Peyer's patch (tissue), 4 donors: ENCODE measurements around the gene NOS1. TPM values are rescaled to one million over a fixed set of nuclear protein-coding genes. Genes with fewer than 3 reads are reported as not detected.
A peak's percentile ranks its signal among the peaks of the same experiment; 100 is the strongest.
"Not testable (repeated sequence)": the region's sequence is repeated elsewhere in the genome, so short reads cannot be mapped to it uniquely, and the experiment has no call there.

Source experiments
- DNase-seq, 3 donors: peaks; one replicate each; pipeline ENCODE4 v3.0.0-alpha.2; 2017 to 2019
- H3K27ac ChIP-seq, 4 donors: fragments of 200-600 bp; sonication (generic); one replicate each; pipeline ENCODE4 v1.5.1; 2016 to 2019
- H3K27me3 ChIP-seq, 2 donors: fragments of 200-600 bp; sonication (generic); one replicate each; pipeline ENCODE4 v1.5.1; 2019
- H3K36me3 ChIP-seq, 3 donors: fragments of 200-600 bp; sonication (generic); one replicate each; pipeline ENCODE4 v1.5.1; 2016 to 2019
- H3K4me1 ChIP-seq, 4 donors: fragments of 200-600 bp; sonication (generic); one replicate each; pipeline ENCODE4 v1.5.1; 2016 to 2019
- H3K4me3 ChIP-seq, 4 donors: fragments of 200-600 bp; sonication (generic); 1 replicate in 3 of 4; 2 replicates in 1 of 4; pipeline ENCODE4 v1.5.1; 2016 to 2019; ENCODE audit warnings: mild to moderate bottlenecking in 1 of 4
- H3K9me3 ChIP-seq, 4 donors: fragments of 200-600 bp; sonication (generic); one replicate each; pipeline ENCODE4 v1.5.1; 2016 to 2019; ENCODE audit warnings: mild to moderate bottlenecking in 1 of 4
- POLR2A ChIP-seq, 2 donors: fragments of 450-650 bp; IDR thresholded peaks; one replicate each; pipeline ENCODE4 v1.5.1; 2017; ENCODE audit warnings: antibody characterized with exemption in 2 of 2, mild to moderate bottlenecking in 2 of 2, moderate library complexity in 2 of 2
- total RNA-seq, 4 donors: library from RNA; depleted of rRNA; stranded (reverse); fragments of >200 nt; gene quantifications; one replicate each; pipeline ENCODE4 v1.1.0, GENCODE V29; 2016
- TF ChIP-seq, protein P1 (sequence below), 6 experiments: fragments of 450-650 bp in 4 of 6; fragments of 200-600 bp in 2 of 6; sonication (generic) in 1 of 6; IDR thresholded peaks; one replicate each; pipeline ENCODE4 v1.5.1; 2017 to 2019; ENCODE audit warnings: antibody characterized with exemption in 6 of 6, mild to moderate bottlenecking in 3 of 6, moderate library complexity in 1 of 6

The NOS1 gene
- total RNA-seq, 4 donors from 2014 or later = 0.40 to 0.57 TPM; not detected in 2

DNA sequence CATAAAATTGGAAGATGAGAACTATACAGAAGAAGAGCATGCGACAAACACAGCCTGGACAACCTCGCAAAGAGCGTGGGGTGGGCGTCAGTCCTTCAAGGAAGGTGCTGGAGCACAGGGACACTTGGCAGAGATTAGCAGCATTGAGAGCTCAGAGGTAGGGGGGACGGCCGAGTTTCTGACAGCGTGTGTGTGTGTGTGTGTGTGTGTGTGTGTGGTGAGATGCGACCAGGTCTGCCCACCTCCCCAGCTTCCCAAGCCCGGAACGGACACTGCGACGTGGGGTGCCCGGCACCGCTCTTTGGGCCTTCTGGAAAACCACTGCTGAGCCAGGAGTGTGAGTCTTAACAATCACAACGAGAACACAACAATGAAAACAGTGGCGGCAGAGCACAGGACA lies 153.2 kb downstream of the NOS1 start:
- Histone ChIP-seq H3K27ac (no peak overlapping the region), H3K4me1 (no peaks in the 10 kb centered on the region), H3K4me3 (no peak overlapping the region), H3K36me3 (no peaks in the 10 kb centered on the region), H3K9me3 (no peaks in the 10 kb centered on the region), H3K27me3 (no peaks in the 10 kb centered on the region)
- no peak for DNase-seq
- TF ChIP-seq, protein P1, sequence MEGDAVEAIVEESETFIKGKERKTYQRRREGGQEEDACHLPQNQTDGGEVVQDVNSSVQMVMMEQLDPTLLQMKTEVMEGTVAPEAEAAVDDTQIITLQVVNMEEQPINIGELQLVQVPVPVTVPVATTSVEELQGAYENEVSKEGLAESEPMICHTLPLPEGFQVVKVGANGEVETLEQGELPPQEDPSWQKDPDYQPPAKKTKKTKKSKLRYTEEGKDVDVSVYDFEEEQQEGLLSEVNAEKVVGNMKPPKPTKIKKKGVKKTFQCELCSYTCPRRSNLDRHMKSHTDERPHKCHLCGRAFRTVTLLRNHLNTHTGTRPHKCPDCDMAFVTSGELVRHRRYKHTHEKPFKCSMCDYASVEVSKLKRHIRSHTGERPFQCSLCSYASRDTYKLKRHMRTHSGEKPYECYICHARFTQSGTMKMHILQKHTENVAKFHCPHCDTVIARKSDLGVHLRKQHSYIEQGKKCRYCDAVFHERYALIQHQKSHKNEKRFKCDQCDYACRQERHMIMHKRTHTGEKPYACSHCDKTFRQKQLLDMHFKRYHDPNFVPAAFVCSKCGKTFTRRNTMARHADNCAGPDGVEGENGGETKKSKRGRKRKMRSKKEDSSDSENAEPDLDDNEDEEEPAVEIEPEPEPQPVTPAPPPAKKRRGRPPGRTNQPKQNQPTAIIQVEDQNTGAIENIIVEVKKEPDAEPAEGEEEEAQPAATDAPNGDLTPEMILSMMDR (IDR thresholded peaks at IDR 0.05) = no peak
- TF ChIP-seq POLR2A (IDR thresholded peaks at IDR 0.05) = no peak

DNA sequence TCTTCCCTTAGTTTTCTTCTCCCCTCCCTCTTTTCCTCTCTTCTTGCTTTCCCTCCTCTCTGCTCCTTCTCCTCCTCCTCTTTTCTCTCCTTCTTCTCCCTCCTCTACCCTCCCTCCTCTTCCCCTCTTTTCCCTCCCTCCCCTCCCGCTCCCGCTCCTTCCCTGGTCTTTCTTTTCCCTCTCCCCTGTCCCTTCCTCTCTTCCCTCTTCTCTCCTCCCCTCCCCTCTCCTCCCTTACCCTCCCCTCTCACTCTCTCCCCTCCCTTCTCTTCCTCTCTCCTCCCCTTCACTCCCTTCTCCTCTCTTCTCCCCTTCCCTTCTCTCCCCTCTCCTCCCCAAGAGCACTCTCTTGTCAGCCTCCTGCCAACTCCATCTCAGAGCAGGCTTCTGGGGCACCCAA lies 153.8 kb downstream of the NOS1 start:
- H3K4me1 ChIP-seq = no peaks in the 10 kb centered on the region
- H3K36me3 ChIP-seq = no peaks in the 10 kb centered on the region
- TF ChIP-seq POLR2A (IDR thresholded peaks at IDR 0.05) = no peak
- TF ChIP-seq, protein P1 (IDR thresholded peaks at IDR 0.05) = no peak
- DNase-seq = no peak
- H3K27me3 ChIP-seq = no peaks in the 10 kb centered on the region
- no peak overlapping the region for H3K27ac ChIP-seq
- H3K4me3 ChIP-seq = no peak overlapping the region
- H3K9me3 ChIP-seq = no peaks in the 10 kb centered on the region

DNA sequence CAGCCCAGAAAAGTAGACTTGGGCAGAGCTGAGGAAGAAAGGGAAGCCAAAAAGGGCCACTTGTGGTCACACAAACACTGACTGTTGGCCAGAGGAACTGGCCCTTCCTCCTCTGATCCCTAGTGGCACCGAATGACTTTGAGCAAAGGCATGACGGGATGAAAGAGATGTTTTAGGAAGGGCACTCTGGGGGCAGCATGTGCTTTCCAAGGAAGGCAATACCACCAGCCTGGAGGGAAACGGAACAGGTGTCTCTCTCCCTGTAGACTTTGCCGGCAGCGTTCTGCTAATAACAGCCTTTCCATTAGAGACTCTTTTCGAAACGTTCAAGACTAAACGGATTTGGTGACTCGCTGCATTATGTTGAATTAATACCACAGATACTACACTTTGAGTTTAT lies 158.9 kb downstream of the NOS1 start:
- Histone ChIP-seq H3K27ac (no peak overlapping the region), H3K4me1 (no peaks in the 10 kb centered on the region), H3K4me3 (no peak overlapping the region), H3K36me3 (no peaks in the 10 kb centered on the region), H3K9me3 (no peaks in the 10 kb centered on the region), H3K27me3 (no peaks in the 10 kb centered on the region)
- no peak for DNase-seq
- TF ChIP-seq, protein P1 (IDR thresholded peaks at IDR 0.05) = no peak
- TF ChIP-seq POLR2A (IDR thresholded peaks at IDR 0.05) = no peak

DNA sequence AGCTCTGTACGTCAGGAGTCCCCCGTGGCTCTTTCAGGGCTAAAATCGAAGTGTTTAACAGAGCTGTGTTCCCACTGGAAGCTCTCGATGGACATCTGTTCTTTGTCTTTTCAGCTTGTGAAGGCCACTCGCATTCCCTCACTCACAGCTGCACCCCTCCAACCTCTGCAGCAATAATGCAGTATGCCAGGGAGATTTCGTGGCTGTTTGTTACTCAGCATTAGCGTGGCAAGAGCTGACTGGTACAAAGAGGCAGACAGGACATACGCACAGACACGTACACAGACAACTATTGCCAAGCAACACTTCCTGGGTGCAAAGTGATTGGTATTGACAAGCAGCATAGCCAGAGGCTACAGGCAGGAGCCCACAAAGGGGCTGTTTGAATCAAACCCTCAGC lies 159.4 kb downstream of the NOS1 start:
- Histone ChIP-seq H3K4me3 (no peak overlapping the region), H3K4me1 (no peaks in the 10 kb centered on the region), H3K36me3 (no peaks in the 10 kb centered on the region), H3K27me3 (no peaks in the 10 kb centered on the region), H3K27ac (no peak overlapping the region), H3K9me3 (no peaks in the 10 kb centered on the region)
- DNase-seq = no peak
- no peak for TF ChIP-seq POLR2A (IDR thresholded peaks at IDR 0.05)
- TF ChIP-seq, protein P1 (IDR thresholded peaks at IDR 0.05) = no peak

- not testable (repeated sequence) for H3K27me3 ChIP-seq, H3K4me3 ChIP-seq, DNase-seq, H3K36me3 ChIP-seq, H3K27ac ChIP-seq, H3K9me3 ChIP-seq, H3K4me1 ChIP-seq
Measured at GRCh38 chr12:117199956-117200744, 161.3 kb downstream of the NOS1 start.

DNA sequence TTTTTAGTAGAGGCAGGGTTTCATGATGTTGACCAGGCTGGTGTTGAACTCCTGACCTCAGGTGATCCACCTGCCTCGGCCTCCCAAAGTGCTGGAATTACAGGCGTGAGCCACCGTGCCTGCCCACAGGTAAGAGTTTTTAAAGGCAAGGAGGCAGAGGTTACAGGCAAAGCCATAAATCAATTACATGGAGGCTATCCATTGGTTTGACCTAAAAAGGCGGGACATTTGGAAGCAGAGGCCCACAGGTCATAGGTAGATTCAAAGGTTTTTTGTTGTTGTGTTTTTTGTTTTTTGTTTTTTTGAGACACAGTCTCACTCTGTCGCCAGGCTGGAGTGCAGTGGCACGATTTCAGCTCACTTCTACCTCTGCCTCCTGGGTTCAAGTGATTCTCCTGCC lies 165.1 kb downstream of the NOS1 start:
- H3K36me3 ChIP-seq, H3K9me3 ChIP-seq, H3K4me1 ChIP-seq, H3K27me3 ChIP-seq, H3K27ac ChIP-seq, H3K4me3 ChIP-seq, DNase-seq: not testable (repeated sequence)

DNA sequence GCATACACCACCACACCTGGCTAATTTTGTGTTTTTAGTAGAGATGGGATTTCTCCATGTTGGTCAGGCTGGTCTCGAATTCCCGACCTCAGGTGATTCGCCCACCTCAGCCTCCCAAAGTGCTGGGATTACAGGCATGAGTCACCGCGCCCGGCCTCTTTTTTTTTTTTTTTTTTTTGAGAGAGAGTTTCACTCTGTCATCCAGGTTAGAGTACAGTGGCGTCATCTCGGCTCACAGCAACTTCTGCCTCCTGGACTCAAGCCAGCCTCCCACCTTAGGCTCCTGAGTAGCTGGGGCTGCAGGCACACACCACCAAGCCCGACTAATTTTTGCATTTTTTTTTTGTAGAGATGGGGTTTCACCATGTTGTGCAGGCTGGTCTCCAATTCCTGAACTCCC lies 166.4 kb downstream of the NOS1 start:
- not testable (repeated sequence) for H3K27ac ChIP-seq, H3K4me1 ChIP-seq, H3K9me3 ChIP-seq, H3K36me3 ChIP-seq, H3K4me3 ChIP-seq, H3K27me3 ChIP-seq
- peak in 1 of 3 donors; percentile 32 for DNase-seq
